HAP-1 (cell line): ENCODE data around the gene TUT1.
A peak's percentile ranks its signal among the peaks of the same experiment; 100 is the strongest.
"Not testable (repeated sequence)": the region's sequence is repeated elsewhere in the genome, so short reads cannot be mapped to it uniquely, and the experiment has no call there.

Experiments used
- DNase-seq, 2 experiments: peaks; one replicate each; pipeline ENCODE4 v3.0.0-alpha.2; 2016 to 2020; ENCODE audit warnings: low spot score in 2 of 2
- H3K27me3 ChIP-seq: fragments of 250-450 bp; sonication (Bioruptor Pico); 2 replicates; pipeline ENCODE4 v1.5.1; 2020; ENCODE audit warnings: low read depth, mild to moderate bottlenecking, moderate library complexity
- H3K36me3 ChIP-seq: fragments of 250-450 bp; sonication (Bioruptor Pico); replicated peaks from 2 replicates; pipeline ENCODE4 v1.5.1; 2020; ENCODE audit warnings: mild to moderate bottlenecking
- H3K4me1 ChIP-seq: fragments of 250-450 bp; sonication (Bioruptor Pico); 2 replicates; pipeline ENCODE4 v1.5.1; 2020; ENCODE audit warnings: mild to moderate bottlenecking
- H3K4me3 ChIP-seq: fragments of 250-450 bp; sonication (Bioruptor Pico); 2 replicates; pipeline ENCODE4 v1.5.1; 2020; ENCODE audit warnings: mild to moderate bottlenecking, moderate library complexity
- H3K9me3 ChIP-seq: fragments of 250-450 bp; sonication (Bioruptor Pico); 2 replicates; pipeline ENCODE4 v1.5.1; 2020; ENCODE audit warnings: mild to moderate bottlenecking, moderate library complexity
- in situ Hi-C: fragments of 300-500 bp; cut with MboI; formaldehyde crosslinking; loops from 3 replicates; pipeline ENCODE4 v1.14.3; 2020; ENCODE audit warnings: low sequenced_read_pairs, inconsistent platforms, mixed read lengths

The TUT1 gene

DNA sequence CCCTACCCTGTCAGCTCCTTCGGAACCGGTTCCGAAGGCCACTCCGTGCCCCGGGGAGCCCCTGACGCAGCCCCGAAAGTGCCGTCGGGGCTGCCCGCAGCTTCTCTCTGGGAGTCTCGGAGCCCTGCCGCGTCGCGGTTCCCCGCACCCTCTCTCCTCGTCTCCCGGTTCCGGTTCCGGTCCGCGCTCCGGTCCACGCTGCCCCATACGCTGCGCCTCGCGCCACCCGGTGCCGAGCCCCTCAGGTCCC lies 9.7 kb upstream of the TUT1 start:
- Histone ChIP-seq H3K9me3 (no peaks in the 10 kb centered on the region), H3K27me3 (no peaks in the 10 kb centered on the region), H3K4me1 (peaks cover 19% of the 10 kb centered on the region), H3K36me3 (peaks cover 76% of the 10 kb centered on the region), H3K4me3 (peak overlapping the region; percentile 96)
- DNase-seq, result no peak
- in situ Hi-C loops, result no loop called here

DNA sequence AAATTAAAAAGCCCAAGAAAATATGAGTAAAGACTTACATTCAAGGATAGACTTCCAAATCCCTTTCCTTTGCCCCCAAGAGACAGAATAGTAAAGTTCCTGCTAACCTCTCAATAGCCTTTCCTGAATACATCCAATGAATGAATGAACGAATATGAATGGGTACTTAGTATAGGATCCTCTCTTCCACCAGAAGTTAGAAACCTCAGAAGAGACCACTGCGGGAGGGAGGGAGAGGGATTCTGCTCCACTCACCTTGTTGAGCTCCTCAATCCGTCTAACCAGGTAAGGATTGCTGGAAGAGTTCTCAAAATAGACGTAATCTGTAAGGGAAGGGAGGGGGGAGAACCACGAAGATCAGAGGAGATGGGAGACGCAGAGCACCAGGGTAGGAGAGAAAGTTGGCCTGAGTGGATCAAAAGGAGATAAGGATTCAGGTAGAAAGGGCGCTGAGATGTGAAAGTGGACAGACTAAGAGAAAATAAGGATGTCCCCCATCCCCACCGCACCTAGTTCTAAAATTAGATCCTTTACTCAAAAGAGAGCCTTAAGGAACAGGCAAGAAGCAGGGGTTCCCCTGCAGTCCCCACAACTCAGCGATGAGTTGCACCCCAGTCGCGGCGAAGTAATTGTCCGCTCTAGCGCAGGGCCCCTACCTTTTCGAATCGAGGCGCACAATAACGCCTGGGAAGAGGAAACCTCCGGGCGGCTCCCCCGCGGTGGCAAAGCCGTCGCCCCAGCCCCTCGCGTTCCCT lies 9.2 kb upstream of the TUT1 start:
- peak overlapping the region; percentile 96 for H3K4me3 ChIP-seq
- peaks cover 76% of the 10 kb centered on the region for H3K36me3 ChIP-seq
- in situ Hi-C loops, result no loop called here
- no peaks in the 10 kb centered on the region for H3K27me3 ChIP-seq
- H3K9me3 ChIP-seq, result no peaks in the 10 kb centered on the region
- peak in 1 of 2 experiments; percentile 57 for DNase-seq
- H3K4me1 ChIP-seq, result peaks cover 19% of the 10 kb centered on the region

DNA sequence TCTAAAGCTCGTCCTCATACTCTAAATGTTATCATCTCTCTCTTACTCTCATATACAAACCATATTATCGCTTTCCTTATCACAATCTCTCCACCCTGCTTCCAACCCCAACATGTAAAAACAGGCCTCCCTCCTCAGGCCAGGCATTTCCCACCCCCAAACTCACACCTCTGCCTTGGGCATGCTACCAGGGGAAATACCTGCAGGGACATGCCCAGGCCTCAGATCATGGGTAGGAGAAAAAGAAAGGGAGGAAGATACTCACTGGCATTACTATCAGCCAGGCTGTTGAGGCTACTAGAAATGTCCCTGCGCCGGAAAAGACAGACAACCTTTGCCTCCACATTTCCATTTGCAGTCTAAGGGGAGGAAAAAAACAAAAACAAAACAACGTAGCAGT lies 8.6 kb upstream of the TUT1 start:
- no peak for DNase-seq
- peak overlapping the region; percentile 96 for H3K4me3 ChIP-seq
- no peaks in the 10 kb centered on the region for H3K27me3 ChIP-seq
- H3K36me3 ChIP-seq, result peaks cover 78% of the 10 kb centered on the region
- peaks cover 19% of the 10 kb centered on the region for H3K4me1 ChIP-seq
- in situ Hi-C loops, result no loop called here
- H3K9me3 ChIP-seq, result no peaks in the 10 kb centered on the region

DNA sequence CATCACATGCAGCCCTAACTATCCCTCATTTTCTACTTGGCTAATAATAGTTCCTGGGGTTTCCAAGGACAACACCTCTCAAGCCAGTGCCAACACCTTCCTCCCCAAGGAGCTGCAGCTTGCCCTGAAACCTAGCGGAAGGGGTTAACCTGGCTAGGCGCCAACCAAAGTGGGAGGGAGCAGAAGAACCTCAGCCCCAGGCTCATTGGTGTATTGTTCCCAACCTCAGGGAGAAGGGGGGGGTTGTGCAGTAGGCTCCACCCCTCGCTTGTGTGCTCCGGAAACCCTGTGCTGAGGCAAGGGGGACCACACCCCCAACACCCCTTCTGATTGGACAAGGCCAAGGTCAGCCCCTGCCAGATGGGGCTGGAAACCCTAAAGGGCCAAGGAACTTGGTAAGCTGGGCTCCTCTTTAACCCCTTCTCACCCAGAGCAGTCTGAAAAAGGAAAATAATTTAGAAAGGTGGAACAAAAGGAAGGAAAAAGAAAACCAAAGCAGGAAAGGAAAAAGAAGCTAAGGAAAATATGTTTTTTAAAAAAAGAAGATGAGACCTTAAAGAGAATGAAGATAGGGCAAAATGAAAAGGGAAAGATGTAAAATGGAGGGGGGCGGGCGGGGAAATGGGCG lies 7.9 kb upstream of the TUT1 start:
- peaks cover 81% of the 10 kb centered on the region for H3K36me3 ChIP-seq
- peaks cover 19% of the 10 kb centered on the region for H3K4me1 ChIP-seq
- peak overlapping the region; percentile 96 for H3K4me3 ChIP-seq
- in situ Hi-C loops, result no loop called here
- H3K9me3 ChIP-seq, result no peaks in the 10 kb centered on the region
- DNase-seq, result peak; percentile 96 to 98
- no peaks in the 10 kb centered on the region for H3K27me3 ChIP-seq

DNA sequence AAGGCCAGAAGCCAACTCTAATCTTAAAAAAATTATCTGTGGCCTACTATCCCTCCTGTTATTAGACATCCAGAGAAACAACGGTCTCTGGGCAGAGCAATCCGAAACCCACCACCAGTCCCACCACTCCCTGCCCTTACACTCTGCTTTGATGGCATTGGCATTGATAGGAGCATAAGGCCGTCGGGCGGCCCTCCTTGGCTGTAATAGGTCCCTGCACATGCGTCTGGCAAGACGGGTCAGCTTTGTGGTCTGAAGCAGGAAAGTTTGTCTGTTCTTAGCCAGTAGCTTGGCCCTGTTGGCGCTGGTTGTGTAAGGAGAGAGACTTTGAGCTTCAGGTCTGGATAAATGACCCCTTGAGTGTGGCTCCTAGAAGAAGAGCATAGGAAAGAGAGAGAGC lies 3.8 kb upstream of the TUT1 start:
- Histone ChIP-seq H3K4me3 (no peak overlapping the region), H3K4me1 (peaks cover 15% of the 10 kb centered on the region), H3K9me3 (no peaks in the 10 kb centered on the region), H3K27me3 (no peaks in the 10 kb centered on the region), H3K36me3 (peaks cover 69% of the 10 kb centered on the region)
- in situ Hi-C loops, result no loop called here
- no peak for DNase-seq

DNA sequence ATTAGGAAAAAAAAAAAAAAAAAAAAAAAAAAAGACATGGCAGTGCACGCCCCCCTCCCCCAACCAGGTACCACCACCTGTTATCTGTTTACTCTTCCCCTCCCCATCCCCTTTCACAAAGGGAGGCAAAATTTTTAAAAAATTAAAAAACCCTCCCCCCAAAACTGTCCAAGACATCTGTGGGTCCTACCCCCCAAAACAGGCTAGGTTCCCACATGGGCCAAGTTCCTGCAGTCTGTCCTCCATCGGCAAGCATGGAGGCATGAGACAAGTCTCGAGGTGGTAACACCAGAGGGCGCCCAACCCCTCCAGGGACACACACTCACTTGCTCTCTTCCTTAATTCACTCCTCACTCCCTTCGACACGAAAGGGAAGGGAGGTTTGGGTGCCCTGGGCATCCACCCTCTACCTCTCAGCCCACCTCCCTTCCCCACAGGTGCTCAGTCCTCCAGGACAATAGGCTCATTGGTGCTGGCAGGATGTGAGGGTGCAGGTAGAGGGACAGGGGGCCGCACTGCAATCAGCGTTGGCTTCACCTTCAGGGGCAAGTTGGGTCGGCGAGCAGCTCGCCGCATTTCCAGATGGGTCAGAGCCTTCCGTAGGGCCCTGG lies 2.2 kb upstream of the TUT1 start:
- in situ Hi-C loops, result no loop called here
- Histone ChIP-seq H3K4me1 (peaks cover 4% of the 10 kb centered on the region), H3K4me3 (no peak overlapping the region), H3K36me3 (peaks cover 64% of the 10 kb centered on the region), H3K27me3 (no peaks in the 10 kb centered on the region), H3K9me3 (no peaks in the 10 kb centered on the region)
- peak; percentile 65 to 88 for DNase-seq

DNA sequence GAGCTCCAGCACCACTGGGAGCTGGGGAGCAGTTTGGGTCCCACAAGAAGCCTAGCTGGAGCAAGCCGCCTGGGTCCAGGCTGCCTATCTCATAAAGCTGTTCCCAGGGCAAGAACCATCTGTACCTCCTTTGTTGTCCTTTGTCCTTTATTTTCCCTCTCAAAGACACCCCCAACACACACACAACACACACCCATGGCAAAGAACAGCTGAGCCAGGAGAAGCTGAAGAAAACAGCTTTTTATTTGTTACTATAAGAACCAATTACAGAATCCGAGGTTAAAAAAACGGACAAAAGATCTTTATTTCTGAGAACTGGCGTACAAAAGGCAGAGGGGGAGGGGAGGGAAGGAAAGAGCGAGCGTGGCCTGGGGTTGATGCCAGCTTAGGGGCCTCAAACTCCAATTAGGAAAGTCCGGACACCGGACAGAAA lies 1.7 kb upstream of the TUT1 start:
- Histone ChIP-seq H3K36me3 (peaks cover 64% of the 10 kb centered on the region), H3K4me3 (no peak overlapping the region)

DNA sequence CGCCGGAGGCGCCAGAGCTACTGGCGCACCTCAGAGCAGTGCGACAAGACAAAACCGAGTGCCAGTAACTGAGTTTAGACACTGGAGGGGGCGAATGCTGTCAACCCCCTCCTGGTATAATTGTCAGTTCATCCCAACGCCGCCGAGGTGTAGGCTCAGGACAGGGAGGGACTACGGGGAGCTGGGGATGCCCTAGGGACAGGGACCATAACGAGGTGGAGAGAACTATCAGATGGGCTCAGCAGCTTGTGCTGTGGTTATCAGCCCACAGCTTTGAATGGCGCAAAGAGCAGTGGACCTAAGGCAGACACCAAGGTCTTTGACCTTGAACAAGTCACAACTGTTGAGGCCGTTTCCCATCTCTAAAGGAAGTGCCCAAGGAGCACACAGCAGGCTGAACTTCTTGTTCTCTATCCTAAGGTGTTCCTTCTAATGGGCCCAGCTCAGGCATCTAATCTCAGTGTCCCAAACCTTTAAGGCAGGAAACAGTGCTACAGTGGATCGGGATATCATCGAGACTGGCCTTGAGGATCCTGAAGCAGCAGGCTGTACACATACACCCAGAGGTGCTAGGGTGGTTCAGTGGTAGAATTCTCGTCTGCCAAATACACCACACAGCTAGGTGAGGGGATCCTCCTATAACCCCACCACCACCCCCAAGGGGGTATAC lies 958 bp upstream of the TUT1 start:
- Histone ChIP-seq H3K27me3 (no peaks in the 10 kb centered on the region), H3K9me3 (no peaks in the 10 kb centered on the region), H3K36me3 (peaks cover 63% of the 10 kb centered on the region), H3K4me3 (peak overlapping the region; percentile 90), H3K4me1 (peaks cover 4% of the 10 kb centered on the region)
- in situ Hi-C loops, result no loop called here
- DNase-seq, result no peak

More for the DNA sequence above, 1.7 kb upstream of the TUT1 start:
- H3K4me1 ChIP-seq, result peaks cover 4% of the 10 kb centered on the region
- in situ Hi-C loops, result no loop called here
- no peaks in the 10 kb centered on the region for H3K27me3 ChIP-seq
- DNase-seq, result no peak
- no peaks in the 10 kb centered on the region for H3K9me3 ChIP-seq

DNA sequence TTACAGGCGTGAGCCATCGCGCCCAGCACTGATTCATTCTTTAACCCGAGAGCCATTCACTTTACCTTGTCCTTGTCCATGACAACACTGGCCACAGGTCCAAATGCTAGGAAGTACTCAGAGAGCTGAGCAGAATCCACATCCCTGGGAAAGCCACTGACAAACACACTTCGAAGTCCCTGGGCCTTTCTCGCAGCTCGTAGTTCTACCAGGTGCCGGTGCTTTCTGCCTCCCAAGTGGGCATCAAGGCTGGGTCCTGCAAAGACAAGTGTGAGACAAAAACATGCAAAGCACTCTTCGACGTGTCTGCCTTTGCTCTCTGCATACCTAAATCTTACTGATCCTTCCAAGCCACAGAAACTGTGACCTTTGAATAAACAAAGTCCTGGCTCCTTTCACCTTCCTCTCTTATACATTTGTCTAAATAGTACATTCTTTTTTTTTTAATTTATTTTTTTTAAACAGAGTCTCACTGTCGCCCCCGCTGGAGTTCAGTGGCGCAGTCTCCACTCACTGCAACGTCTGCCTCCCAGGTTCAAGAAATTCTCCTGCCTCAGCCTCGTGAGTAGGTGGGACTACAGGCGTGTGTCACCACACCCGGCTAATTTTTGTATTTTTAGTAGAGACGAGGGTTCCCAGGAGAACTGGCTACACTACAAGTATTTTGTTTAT lies 2.2 kb downstream of the TUT1 start:
- DNase-seq, result no peak
- no peaks in the 10 kb centered on the region for H3K27me3 ChIP-seq
- peaks cover 53% of the 10 kb centered on the region for H3K36me3 ChIP-seq
- H3K4me1 ChIP-seq, result peaks cover 4% of the 10 kb centered on the region
- H3K4me3 ChIP-seq, result no peak overlapping the region
- in situ Hi-C loops, result no loop called here
- no peaks in the 10 kb centered on the region for H3K9me3 ChIP-seq

DNA sequence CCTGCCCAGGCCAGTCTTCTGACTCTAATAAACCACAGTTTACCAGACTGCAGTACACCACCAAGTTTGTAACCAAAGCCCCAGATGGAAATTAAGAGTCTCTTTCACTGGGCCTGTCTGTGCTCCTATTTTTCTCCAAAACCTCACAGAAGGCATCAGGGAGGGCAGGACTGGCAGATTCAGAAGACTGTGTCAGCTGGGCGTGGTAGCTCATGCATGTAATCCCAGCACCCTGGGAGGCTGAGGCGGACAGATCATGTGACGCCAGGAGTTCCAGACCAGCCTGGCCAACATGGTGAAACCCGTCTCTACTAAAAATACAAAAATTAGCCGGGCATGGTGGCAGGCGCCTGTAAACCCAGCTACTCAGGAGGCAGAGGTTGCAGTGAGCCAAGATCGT lies 6.0 kb downstream of the TUT1 start:
- in situ Hi-C loops, H3K4me1 ChIP-seq, H3K4me3 ChIP-seq, DNase-seq, H3K9me3 ChIP-seq, H3K27me3 ChIP-seq: not testable (repeated sequence)
- H3K36me3 ChIP-seq, result peaks cover 61% of the 10 kb centered on the region

DNA sequence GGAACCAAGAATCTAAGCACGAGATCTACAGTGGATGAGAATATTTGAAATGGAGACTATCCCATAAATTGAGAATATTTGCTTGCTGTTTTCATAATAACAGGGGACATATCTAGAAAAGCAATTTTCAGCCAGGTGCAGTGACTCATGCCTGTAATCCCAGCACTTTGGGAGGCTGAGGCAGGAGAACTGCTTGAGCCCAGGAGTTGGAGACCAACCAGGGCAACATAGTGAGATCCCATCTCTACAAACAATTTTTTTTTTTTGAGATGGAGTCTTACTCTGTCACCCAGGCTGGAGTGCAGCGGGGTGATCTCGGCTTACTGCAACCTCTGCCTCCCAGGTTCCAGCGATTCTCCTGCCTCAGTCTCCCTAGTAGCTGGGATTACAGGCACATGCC lies 9.6 kb downstream of the TUT1 start:
- H3K4me1 ChIP-seq, in situ Hi-C loops, H3K4me3 ChIP-seq, DNase-seq, H3K27me3 ChIP-seq, H3K9me3 ChIP-seq: not testable (repeated sequence)
- H3K36me3 ChIP-seq, result peaks cover 60% of the 10 kb centered on the region

DNA sequence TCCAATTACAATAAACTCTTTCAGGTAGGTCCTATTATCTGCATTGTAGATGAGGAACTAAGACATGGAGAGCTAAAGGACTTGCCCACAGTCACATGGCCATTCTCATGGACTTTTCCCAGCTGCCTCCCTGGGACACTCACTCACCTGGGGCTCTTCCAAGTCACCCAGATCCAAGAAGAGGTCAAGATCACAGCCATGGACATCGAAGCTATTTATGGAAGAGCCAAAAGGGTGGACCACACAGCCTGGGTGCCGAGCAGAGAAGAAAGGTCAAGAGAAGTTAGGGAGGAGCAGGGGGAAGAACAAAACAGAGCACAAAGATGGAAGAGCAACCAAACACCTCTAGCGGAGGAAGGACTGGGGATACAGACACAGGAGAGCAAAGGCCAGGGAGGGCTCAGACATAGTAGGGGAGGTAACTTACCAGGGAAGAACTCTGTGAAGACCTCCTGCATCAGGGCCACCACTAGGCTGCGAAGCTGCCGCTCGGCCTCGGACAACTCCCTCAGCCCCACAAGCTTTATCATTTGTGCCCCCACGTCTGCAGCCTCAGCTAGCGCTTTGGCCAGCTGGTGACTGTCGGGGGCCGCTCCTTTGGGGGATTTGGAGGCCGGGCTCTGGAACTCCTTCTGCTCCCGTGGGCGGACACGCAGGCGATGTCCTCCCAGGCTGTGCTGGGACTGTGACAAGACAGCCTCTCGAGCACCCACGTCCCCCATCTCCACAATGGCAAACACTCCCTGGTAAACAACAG lies 10.2 kb downstream of the TUT1 start:
- H3K27me3 ChIP-seq, result no peaks in the 10 kb centered on the region
- H3K36me3 ChIP-seq, result peaks cover 61% of the 10 kb centered on the region
- H3K9me3 ChIP-seq, result no peaks in the 10 kb centered on the region
- H3K4me1 ChIP-seq, result no peaks in the 10 kb centered on the region
- no peak overlapping the region for H3K4me3 ChIP-seq
- in situ Hi-C loops, result no loop called here
- DNase-seq, result no peak

DNA sequence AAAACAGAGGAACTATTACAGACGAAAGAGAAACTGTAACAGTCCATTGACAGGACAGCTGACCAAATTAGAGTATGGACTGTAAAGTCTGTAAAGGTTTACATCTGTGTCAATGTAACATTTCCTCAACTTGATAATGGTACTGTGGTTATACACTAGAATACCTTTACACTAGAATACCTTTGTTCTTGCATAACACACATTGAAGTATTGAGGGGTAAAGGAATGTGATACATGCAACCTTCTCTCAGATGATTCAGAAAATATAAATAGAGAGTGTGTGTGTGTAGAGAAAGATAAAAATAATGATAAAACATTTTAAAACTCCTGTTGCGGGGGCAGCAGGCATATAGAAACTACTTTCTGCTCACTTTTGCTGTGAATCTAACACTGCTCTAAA lies 12.1 kb downstream of the TUT1 start:
- in situ Hi-C loops, result no loop called here
- Histone ChIP-seq H3K36me3 (peaks cover 66% of the 10 kb centered on the region), H3K9me3 (no peaks in the 10 kb centered on the region), H3K4me3 (no peak overlapping the region), H3K27me3 (no peaks in the 10 kb centered on the region), H3K4me1 (peaks cover 11% of the 10 kb centered on the region)
- no peak for DNase-seq
